Effector memory CD4-positive, alpha-beta T cell (primary cell): Measurements from ENCODE around the gene KRT38.
"Not testable (repeated sequence)": the region's sequence is repeated elsewhere in the genome, so short reads cannot be mapped to it uniquely, and the experiment has no call there.

Experiments used
- DNase-seq, 3 donors: peaks; one replicate each; pipeline ENCODE4 v3.0.0-alpha.2; 2020
- H3K27ac ChIP-seq: 2 replicates; pipeline ENCODE4 v1.7.0; 2013; ENCODE audit warnings: mild to moderate bottlenecking, low read length, moderate library complexity; ENCODE audit not compliant: insufficient read depth, poor library complexity, severe bottlenecking
- H3K27me3 ChIP-seq: replicated peaks from 2 replicates; pipeline ENCODE4 v1.7.0; 2013; ENCODE audit warnings: mild to moderate bottlenecking, low read length; ENCODE audit not compliant: insufficient read depth, control insufficient read depth, poor library complexity, severe bottlenecking
- H3K36me3 ChIP-seq: 2 replicates; pipeline ENCODE4 v1.7.0; 2013; ENCODE audit warnings: mild to moderate bottlenecking, low read length, moderate library complexity; ENCODE audit not compliant: control insufficient read depth, insufficient read depth
- H3K4me1 ChIP-seq: 2 replicates; pipeline ENCODE4 v1.7.0; 2013; ENCODE audit warnings: low read length, mild to moderate bottlenecking; ENCODE audit not compliant: control insufficient read depth, insufficient read depth, poor library complexity, severe bottlenecking
- H3K4me3 ChIP-seq: 2 replicates; pipeline ENCODE4 v1.7.0; 2013; ENCODE audit warnings: low read length, low read depth, mild to moderate bottlenecking; ENCODE audit not compliant: insufficient read depth, poor library complexity, severe bottlenecking
- H3K9me3 ChIP-seq: 2 replicates; pipeline ENCODE4 v1.7.0; 2013; ENCODE audit warnings: mild to moderate bottlenecking, low read length, moderate library complexity; ENCODE audit not compliant: control insufficient read depth

KRT38 gene

DNA sequence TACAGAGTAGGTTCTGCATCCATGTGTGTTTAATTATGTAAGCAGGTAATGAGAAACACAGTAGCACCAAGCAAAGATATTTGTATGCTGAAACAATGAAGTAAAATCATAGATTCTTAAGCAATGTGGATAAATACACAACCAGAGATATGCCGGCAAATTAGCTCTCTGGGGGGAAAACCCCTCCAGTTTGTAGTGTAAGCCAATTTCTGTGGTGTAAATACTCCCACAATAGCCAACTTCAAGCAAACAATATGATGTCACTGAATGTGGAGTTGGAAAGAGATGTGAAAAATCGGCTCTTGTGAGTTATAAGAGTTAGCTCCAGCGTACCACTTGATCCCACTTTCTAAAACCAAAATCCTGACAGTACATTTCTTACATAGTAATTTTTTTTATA, 3.9 kb upstream of the KRT38 start:
- Histone ChIP-seq H3K4me1 (no peaks in the 10 kb centered on the region), H3K27ac (no peak overlapping the region), H3K4me3 (no peak overlapping the region), H3K36me3 (no peaks in the 10 kb centered on the region), H3K27me3 (no peaks in the 10 kb centered on the region), H3K9me3 (no peaks in the 10 kb centered on the region)
- no peak for DNase-seq

DNA sequence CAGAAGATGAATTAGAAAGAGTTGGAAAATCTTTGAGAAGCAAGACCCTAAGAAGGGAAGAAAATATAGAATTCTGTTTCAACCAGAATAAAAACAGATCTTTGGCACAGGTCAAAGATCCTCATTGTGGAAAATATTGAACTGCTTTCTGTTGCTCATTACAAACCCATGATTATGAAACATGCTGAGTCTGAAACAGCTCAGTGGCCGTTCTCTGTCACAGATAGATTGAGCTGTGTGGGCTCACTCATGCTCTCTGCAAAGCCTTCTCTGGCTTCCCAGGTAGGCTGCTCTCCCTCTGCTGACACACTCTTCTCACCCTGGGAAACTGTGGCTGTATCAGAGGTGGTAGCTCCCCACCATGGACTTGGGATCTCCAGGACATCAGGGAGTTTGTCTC, 3.4 kb upstream of the KRT38 start:
- Histone ChIP-seq H3K4me3 (no peak overlapping the region), H3K9me3 (no peaks in the 10 kb centered on the region), H3K27me3 (no peaks in the 10 kb centered on the region), H3K4me1 (no peaks in the 10 kb centered on the region), H3K36me3 (no peaks in the 10 kb centered on the region), H3K27ac (no peak overlapping the region)
- no peak for DNase-seq

DNA sequence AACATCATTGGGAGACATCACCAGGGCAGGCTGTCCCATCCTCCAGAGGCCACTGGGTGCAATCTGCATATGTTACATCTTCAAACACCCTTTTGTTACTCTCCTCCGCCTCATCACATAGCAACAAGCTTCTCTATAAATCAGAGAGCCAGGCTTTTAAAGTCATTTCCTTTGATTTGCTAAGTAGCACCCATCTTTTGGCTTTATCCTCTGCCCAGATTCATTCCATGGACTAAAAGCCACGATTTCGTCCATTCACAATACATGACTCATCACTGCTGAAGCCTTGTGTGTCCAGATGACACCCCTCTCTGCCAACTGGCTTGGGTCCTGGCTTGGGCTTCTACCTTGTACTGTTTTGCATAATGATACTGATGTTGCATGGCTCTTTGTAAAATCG, 2.0 kb upstream of the KRT38 start:
- Histone ChIP-seq H3K4me1 (no peaks in the 10 kb centered on the region), H3K27me3 (no peaks in the 10 kb centered on the region), H3K27ac (no peak overlapping the region), H3K9me3 (no peaks in the 10 kb centered on the region), H3K36me3 (no peaks in the 10 kb centered on the region), H3K4me3 (no peak overlapping the region)
- DNase-seq: no peak

DNA sequence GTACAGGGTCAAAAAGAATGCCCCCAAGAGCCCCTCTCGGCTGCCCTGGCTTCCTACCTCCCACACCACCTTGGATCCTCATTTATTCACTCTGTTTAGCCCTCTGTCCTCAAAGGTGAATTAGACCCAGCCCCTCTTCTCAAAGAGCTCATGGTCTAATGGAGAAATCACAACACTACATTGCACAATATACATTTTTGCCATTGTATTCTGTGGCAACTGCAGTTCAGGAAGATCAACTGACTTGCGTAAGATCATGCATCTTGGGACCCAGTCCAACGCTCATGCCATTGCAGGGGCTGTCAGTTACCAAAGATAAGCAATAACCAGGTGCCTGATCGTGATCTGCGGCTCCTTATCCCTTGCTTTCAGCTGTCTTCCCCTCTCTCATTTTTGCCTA, 1.4 kb downstream of the KRT38 start:
- Histone ChIP-seq H3K4me1 (no peaks in the 10 kb centered on the region), H3K9me3 (no peaks in the 10 kb centered on the region), H3K27me3 (no peaks in the 10 kb centered on the region), H3K36me3 (no peaks in the 10 kb centered on the region), H3K4me3 (no peak overlapping the region), H3K27ac (no peak overlapping the region)
- DNase-seq: no peak

DNA sequence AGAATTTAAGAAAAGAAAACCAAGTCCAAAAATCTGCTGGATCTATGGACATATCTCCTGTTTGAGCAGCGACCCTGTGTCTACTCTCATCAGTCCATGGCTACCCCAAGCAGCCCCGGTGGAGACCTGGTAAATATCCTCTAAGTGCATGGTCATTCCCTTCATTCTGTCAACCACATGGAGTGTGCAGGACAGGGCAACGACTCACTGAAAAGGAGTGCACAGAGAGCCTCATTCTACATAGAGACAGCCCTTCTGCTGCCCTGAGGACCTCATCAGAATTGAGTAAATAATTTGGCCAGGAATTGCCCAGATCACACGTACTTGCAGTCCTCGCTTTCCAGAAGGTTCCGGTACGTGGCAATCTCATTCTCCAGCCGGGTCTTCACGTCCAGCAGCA, 3.0 kb downstream of the KRT38 start:
- Histone ChIP-seq H3K4me3 (no peak overlapping the region), H3K4me1 (no peaks in the 10 kb centered on the region), H3K9me3 (no peaks in the 10 kb centered on the region), H3K27ac (no peak overlapping the region), H3K27me3 (no peaks in the 10 kb centered on the region), H3K36me3 (no peaks in the 10 kb centered on the region)
- no peak for DNase-seq

DNA sequence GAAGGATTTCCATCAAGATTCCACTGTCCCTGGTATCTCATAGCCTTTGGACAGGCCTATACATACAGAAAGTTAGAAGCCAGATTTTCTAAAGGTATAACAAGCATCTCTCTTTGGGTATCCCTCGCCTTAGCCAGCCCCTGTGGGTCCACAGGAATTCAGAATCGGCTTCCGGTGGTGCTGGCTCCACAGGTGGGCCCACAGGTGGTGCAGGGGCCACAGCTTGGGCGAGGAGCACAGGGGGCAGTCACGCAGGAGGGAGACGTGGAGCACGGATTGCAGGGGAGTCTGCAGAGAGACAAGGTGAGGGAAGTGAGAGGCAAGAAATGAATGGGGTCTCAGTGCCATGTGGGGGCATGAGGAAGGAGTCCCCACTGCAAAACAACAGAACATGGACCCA, 3.5 kb downstream of the KRT38 start:
- DNase-seq: no peak
- no peaks in the 10 kb centered on the region for H3K27me3 ChIP-seq
- H3K4me3 ChIP-seq: no peak overlapping the region
- H3K4me1 ChIP-seq: no peaks in the 10 kb centered on the region
- H3K9me3 ChIP-seq: no peaks in the 10 kb centered on the region
- no peak overlapping the region for H3K27ac ChIP-seq
- H3K36me3 ChIP-seq: no peaks in the 10 kb centered on the region

DNA sequence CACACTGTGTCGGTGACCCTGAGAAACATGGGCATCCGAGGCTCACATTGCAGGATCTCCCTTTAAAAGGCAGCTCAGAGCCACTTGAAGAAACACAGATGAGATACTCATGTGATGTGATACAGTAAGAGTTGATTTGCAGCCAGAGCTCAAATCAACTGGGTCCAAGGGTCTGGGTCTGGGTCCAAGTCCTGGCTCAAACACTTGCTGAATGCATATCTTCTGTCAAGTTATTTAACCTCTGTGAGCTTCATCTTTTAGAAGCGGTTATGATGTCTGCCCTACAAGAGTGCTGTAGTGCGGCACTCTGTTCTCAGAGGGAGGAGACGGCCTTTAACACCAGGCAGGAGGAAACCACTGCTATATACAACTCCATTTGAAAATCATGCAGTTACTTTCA, 6.4 kb downstream of the KRT38 start:
- H3K4me1 ChIP-seq: no peaks in the 10 kb centered on the region
- no peaks in the 10 kb centered on the region for H3K9me3 ChIP-seq
- no peaks in the 10 kb centered on the region for H3K36me3 ChIP-seq
- no peak overlapping the region for H3K27ac ChIP-seq
- no peak overlapping the region for H3K4me3 ChIP-seq
- no peaks in the 10 kb centered on the region for H3K27me3 ChIP-seq
- no peak for DNase-seq

DNA sequence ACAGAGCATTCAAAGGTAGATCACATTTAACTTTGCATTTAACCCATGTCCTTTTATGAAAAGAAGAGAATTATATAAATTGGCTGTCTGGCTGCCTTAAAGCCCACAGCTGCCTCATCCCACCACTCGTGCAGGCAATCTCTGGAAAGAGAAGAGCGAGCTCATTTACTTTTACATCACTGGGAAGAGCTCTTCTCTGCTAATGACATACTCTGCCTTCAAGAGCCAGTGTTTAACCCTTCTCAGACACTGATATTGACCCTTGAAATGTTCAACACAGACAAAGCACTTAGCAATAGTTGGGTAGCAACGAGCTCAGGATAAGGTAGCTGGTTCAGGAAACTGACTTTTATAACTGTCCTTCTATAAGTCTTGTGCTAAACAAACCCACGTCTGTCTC, 6.8 kb downstream of the KRT38 start:
- no peak for DNase-seq
- no peaks in the 10 kb centered on the region for H3K9me3 ChIP-seq
- H3K4me3 ChIP-seq: no peak overlapping the region
- H3K36me3 ChIP-seq: no peaks in the 10 kb centered on the region
- no peak overlapping the region for H3K27ac ChIP-seq
- H3K4me1 ChIP-seq: no peaks in the 10 kb centered on the region
- no peaks in the 10 kb centered on the region for H3K27me3 ChIP-seq

DNA sequence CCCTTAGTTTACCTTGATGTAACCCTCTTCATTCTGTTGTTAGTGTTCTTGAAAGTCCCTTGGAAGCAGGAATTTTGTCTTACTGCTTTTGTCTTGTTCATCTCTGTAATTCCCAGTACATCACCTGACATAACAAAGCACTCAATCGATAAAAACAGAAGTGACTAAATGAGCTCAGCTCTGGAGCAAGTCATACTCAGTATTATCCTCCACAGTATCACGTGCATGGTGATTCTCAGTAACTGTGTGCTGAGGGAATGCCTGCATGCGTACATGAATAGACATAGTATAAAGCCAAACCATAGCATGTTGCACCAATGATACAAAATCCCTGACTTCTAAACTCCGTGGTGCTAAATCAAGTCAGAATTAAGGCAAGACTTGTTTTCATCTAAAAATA, 7.2 kb downstream of the KRT38 start:
- Histone ChIP-seq H3K9me3 (no peaks in the 10 kb centered on the region), H3K4me3 (no peak overlapping the region), H3K36me3 (no peaks in the 10 kb centered on the region), H3K27ac (no peak overlapping the region), H3K27me3 (no peaks in the 10 kb centered on the region), H3K4me1 (no peaks in the 10 kb centered on the region)
- DNase-seq: no peak

DNA sequence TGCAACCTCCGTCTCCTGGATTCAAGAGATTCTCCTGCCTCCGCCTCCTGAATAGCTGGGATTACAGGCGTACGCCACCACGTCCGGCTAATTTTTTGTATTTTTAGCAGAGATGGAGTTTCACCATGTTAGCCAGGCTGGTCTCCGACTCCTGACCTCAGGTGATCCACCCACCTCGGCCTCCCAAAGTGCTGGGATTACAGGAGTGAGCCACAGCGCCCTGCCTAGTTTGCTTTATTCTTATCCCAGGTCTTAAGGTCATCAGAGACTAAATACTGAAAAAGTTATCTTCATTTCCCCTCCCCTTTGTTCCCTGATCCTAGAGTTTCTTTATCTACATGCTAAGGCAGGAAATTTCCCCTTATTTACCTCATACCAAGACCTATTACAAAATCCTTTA, 10.4 kb downstream of the KRT38 start:
- not testable (repeated sequence) for H3K9me3 ChIP-seq, DNase-seq, H3K27ac ChIP-seq, H3K27me3 ChIP-seq, H3K4me1 ChIP-seq, H3K36me3 ChIP-seq, H3K4me3 ChIP-seq

DNA sequence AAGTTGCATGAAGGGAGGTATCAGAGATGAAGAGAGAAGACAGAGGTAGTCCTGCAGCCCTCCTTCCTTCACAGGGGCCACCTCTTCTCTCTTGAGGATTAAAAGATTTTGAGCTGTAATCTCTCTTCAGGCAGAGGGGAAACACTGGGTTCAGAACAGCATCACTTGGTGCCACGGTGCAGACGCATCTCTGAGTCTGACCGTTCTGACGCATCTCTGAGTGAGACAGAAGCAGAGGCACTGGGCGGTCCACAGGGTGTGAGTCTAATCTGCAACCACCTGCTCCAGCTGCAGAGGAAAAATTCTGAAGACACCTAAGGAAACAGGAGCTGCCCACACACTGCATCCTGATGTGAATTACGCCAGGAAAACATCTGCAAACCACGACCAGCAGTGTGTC, 11.1 kb downstream of the KRT38 start:
- H3K9me3 ChIP-seq: no peaks in the 10 kb centered on the region
- no peak overlapping the region for H3K4me3 ChIP-seq
- no peak for DNase-seq
- H3K27me3 ChIP-seq: no peaks in the 10 kb centered on the region
- H3K4me1 ChIP-seq: no peaks in the 10 kb centered on the region
- H3K27ac ChIP-seq: no peak overlapping the region
- H3K36me3 ChIP-seq: no peaks in the 10 kb centered on the region
